HG02763 (cell line): ENCODE data around the gene HIRA.
A peak's percentile ranks its signal among the peaks of the same experiment; 100 is the strongest.

Experiments
- ATAC-seq: cut with Tn5 transposase; IDR thresholded peaks from one replicate; pipeline ENCODE4 v1.9.1; 2021; ENCODE audit warnings: mild to moderate bottlenecking, moderate library complexity; ENCODE audit not compliant: unreplicated experiment

Gene HIRA

GRCh38 chr22:19431649-19432132, at the start of gene HIRA:
Gene HIRA (minus strand): TSS chr22:19431733. CDS start chr22:19431476, 257 bp downstream.
- ATAC-seq, result peak; percentile 52

- no peak for ATAC-seq
These were observed 49.3 kb upstream of the HIRA start for GRCh38 chr22:19480789-19481188.

GRCh38 chr22:19480173-19480568, 48.6 kb upstream of the HIRA start:
- no peak for ATAC-seq

GRCh38 chr22:19479355-19480172, 48.0 kb upstream of the HIRA start, which contains the start of gene CDC45:
Gene CDC45 (plus strand): TSS chr22:19479920. CDS start chr22:19479969, 49 bp downstream.
- peak; percentile 91 for ATAC-seq

GRCh38 chr22:19478901-19479354, 47.4 kb upstream of the HIRA start, which contains the start of gene UFD1:
Gene UFD1 (minus strand): TSS chr22:19479193. CDS start chr22:19479085, 108 bp downstream.
- ATAC-seq, result peak; percentile 36

GRCh38 chr22:19478045-19478900, 46.7 kb upstream of the HIRA start:
- ATAC-seq, result no peak

- ATAC-seq, result no peak
These were observed 46.0 kb upstream of the HIRA start for GRCh38 chr22:19477321-19478044.

GRCh38 chr22:19476023-19476422, 44.5 kb upstream of the HIRA start:
- no peak for ATAC-seq

- no peak for ATAC-seq
These were observed 42.0 kb upstream of the HIRA start for GRCh38 chr22:19473578-19473977.

GRCh38 chr22:19472233-19472632, 40.7 kb upstream of the HIRA start:
- ATAC-seq, result no peak

- no peak for ATAC-seq
These were observed 40.0 kb upstream of the HIRA start for GRCh38 chr22:19471572-19471971.

- no peak for ATAC-seq
These were observed 38.5 kb upstream of the HIRA start for GRCh38 chr22:19470010-19470409.

- ATAC-seq, result no peak
These were observed 37.9 kb upstream of the HIRA start for GRCh38 chr22:19469421-19469820.

- no peak for ATAC-seq
These were observed 36.4 kb upstream of the HIRA start for GRCh38 chr22:19467912-19468311.

- ATAC-seq, result no peak
These were observed 35.6 kb upstream of the HIRA start for GRCh38 chr22:19466848-19467752.

GRCh38 chr22:19466126-19466716, 34.7 kb upstream of the HIRA start:
- ATAC-seq, result no peak

- ATAC-seq, result no peak
These were observed 33.4 kb upstream of the HIRA start for GRCh38 chr22:19464975-19465374.

GRCh38 chr22:19464546-19464945, 33.0 kb upstream of the HIRA start:
- no peak for ATAC-seq
